H1 (cell line): ENCODE results near the gene RCAN3. TPM values are rescaled to one million over a fixed set of nuclear protein-coding genes. Genes with fewer than 3 reads are reported as not detected.

Experiments
- CTCF ChIA-PET: fragments of 300-600 bp; sonication (Branson Sonifier 250); formaldehyde crosslinking; loops from one replicate; lab custom pipeline; 2021; ENCODE audit not compliant: partially characterized antibody; lab: Charles Lee
- POLR2A ChIA-PET: fragments of 300-600 bp; sonication (Branson Sonifier 250); formaldehyde crosslinking; loops from one replicate; lab custom pipeline; 2021; ENCODE audit warnings: inconsistent platforms; ENCODE audit not compliant: partially characterized antibody; lab: Charles Lee
- DNase-seq, 2 experiments: peaks; one replicate each; pipeline versions ENCODE4 v3.0.0 to v3.0.0-alpha.2; 2010 to 2022; ENCODE audit warnings: low spot score in 2 of 2, low read depth in 1 of 2, mixed read lengths in 1 of 2
- FAIRE-seq: peaks from 2 replicates; lab custom pipeline; 2011; peaks lifted over from hg19 to GRCh38; lab: Jason Lieb, UNC
- H2AFZ ChIP-seq: 2 replicates; pipeline ENCODE4 v1.8.1; 2012; ENCODE audit warnings: low read length, inconsistent platforms
- H2AK5ac ChIP-seq: 2 replicates; pipeline ENCODE4 v1.6.1; 2013; ENCODE audit warnings: low read depth, low read length
- H2BK120ac ChIP-seq: replicated peaks from 2 replicates; pipeline ENCODE3; 2013; ENCODE audit warnings: low read depth, low read length, inconsistent platforms
- H2BK12ac ChIP-seq: 2 replicates; pipeline ENCODE4 v1.6.1; 2013; ENCODE audit warnings: low read depth, low read length
- H2BK15ac ChIP-seq: 2 replicates; pipeline ENCODE4 v1.6.1; 2013; ENCODE audit warnings: low read length
- H2BK20ac ChIP-seq: 2 replicates; pipeline ENCODE4 v1.6.1; 2013; ENCODE audit warnings: low read length
- H2BK5ac ChIP-seq: 2 replicates; pipeline ENCODE4 v1.6.1; 2013; ENCODE audit warnings: low read depth, low read length
- H3K14ac ChIP-seq: 2 replicates; pipeline ENCODE4 v1.6.1; 2013; ENCODE audit warnings: inconsistent platforms; ENCODE audit not compliant: insufficient read length
- H3K18ac ChIP-seq: 2 replicates; pipeline ENCODE4 v1.6.1; 2013; ENCODE audit warnings: low read length; ENCODE audit errors: extremely low read depth
- H3K23ac ChIP-seq: 2 replicates; pipeline ENCODE4 v1.6.1; 2013; ENCODE audit warnings: inconsistent platforms; ENCODE audit not compliant: insufficient read length
- H3K23me2 ChIP-seq: 2 replicates; pipeline ENCODE4 v1.6.1; 2013; ENCODE audit warnings: low read depth, low read length
- H3K27ac ChIP-seq: 2 replicates; pipeline ENCODE4 v1.6.1; 2011; ENCODE audit warnings: low read depth, low read length, inconsistent platforms
- H3K27me3 ChIP-seq, 4 experiments: replicated peaks in 1 of 4; 1 replicate in 1 of 4; 2 replicates in 3 of 4; pipeline versions ENCODE4 v1.6.1 to v1.8.1; 2011 to 2013; ENCODE audit warnings: low read length in 3 of 4, mild to moderate bottlenecking in 3 of 4, inconsistent platforms in 2 of 4, mixed read lengths in 2 of 4, moderate library complexity in 1 of 4; ENCODE audit not compliant: control insufficient read depth in 3 of 4, insufficient read depth in 3 of 4; ENCODE audit errors: extremely low read depth in 1 of 4
- H3K36me3 ChIP-seq, 4 experiments: 2 replicates each; pipeline versions ENCODE4 v1.6.1 to v1.8.1; 2011 to 2013; ENCODE audit warnings: mild to moderate bottlenecking in 4 of 4, low read length in 3 of 4, moderate library complexity in 2 of 4, control low read depth in 1 of 4, inconsistent platforms in 1 of 4; ENCODE audit not compliant: insufficient read depth in 4 of 4, control insufficient read depth in 2 of 4
- H3K4ac ChIP-seq: replicated peaks from 2 replicates; pipeline ENCODE3; 2013; ENCODE audit warnings: low read length, low read depth, mixed read lengths, inconsistent platforms; ENCODE audit not compliant: insufficient read length
- H3K4me1 ChIP-seq, 4 experiments: replicated peaks in 1 of 4; 1 replicate in 1 of 4; 2 replicates in 3 of 4; pipeline versions ENCODE4 v1.6.1 to v1.8.1; 2011 to 2013; ENCODE audit warnings: low read length in 3 of 4, inconsistent platforms in 2 of 4, mixed read lengths in 1 of 4; ENCODE audit not compliant: insufficient read depth in 4 of 4, control insufficient read depth in 3 of 4
- H3K4me2 ChIP-seq, 2 experiments: 2 replicates each; pipeline versions ENCODE4 v1.6.1 to v1.8.1; 2011 to 2013; ENCODE audit warnings: low read depth in 2 of 2, low read length in 2 of 2, control low read depth in 1 of 2, inconsistent platforms in 1 of 2, mild to moderate bottlenecking in 1 of 2; ENCODE audit not compliant: insufficient read depth in 1 of 2
- H3K4me3 ChIP-seq, 4 experiments: fragments of 200-600, 300-600 bp in 1 of 4; sonication (generic), shearing (Covaris generic), sonication (Bioruptor Twin) in 1 of 4; 2 replicates each; pipeline versions ENCODE4 v1.5.1 to v1.8.1; 2011 to 2016; ENCODE audit warnings: low read length in 4 of 4, low read depth in 3 of 4, control low read depth in 2 of 4, inconsistent platforms in 2 of 4, mild to moderate bottlenecking in 2 of 4, mixed read lengths in 1 of 4, moderate library complexity in 1 of 4; ENCODE audit not compliant: insufficient read depth in 2 of 4; ENCODE audit errors: extremely low read depth in 1 of 4
- H3K56ac ChIP-seq: replicated peaks from 2 replicates; pipeline ENCODE3; 2013; ENCODE audit warnings: low read depth, mild to moderate bottlenecking, mixed read lengths, low read length, inconsistent platforms; ENCODE audit not compliant: insufficient read length
- H3K79me1 ChIP-seq: 2 replicates; pipeline ENCODE4 v1.6.1; 2013; ENCODE audit warnings: low read depth, low read length, control low read depth
- H3K79me2 ChIP-seq, 2 experiments: 2 replicates each; pipeline versions ENCODE4 v1.6.1 to v1.8.1; 2012 to 2013; ENCODE audit warnings: low read length in 2 of 2, mild to moderate bottlenecking in 2 of 2, inconsistent platforms in 1 of 2; ENCODE audit not compliant: insufficient read depth in 2 of 2, control insufficient read depth in 1 of 2
- H3K9ac ChIP-seq, 4 experiments: replicated peaks in 1 of 4; 1 replicate in 1 of 4; 2 replicates in 3 of 4; pipeline versions ENCODE4 v1.6.1 to v1.8.1; 2011 to 2013; ENCODE audit warnings: low read depth in 3 of 4, low read length in 3 of 4, control low read depth in 2 of 4, mild to moderate bottlenecking in 2 of 4, moderate library complexity in 2 of 4, inconsistent platforms in 1 of 4; ENCODE audit errors: extremely low read depth in 1 of 4
- H3K9me3 ChIP-seq, 2 experiments: 2 replicates each; pipeline versions ENCODE4 v1.6.1 to v1.8.1; 2012 to 2013; ENCODE audit warnings: mild to moderate bottlenecking in 2 of 2, moderate library complexity in 2 of 2, control low read depth in 1 of 2, inconsistent platforms in 1 of 2, low read depth in 1 of 2, low read length in 1 of 2, mixed read lengths in 1 of 2; ENCODE audit not compliant: insufficient read depth in 2 of 2
- H4K20me1 ChIP-seq, 2 experiments: replicated peaks in 1 of 2; 2 replicates each; pipeline versions ENCODE3 to v1.8.1; 2011 to 2013; ENCODE audit warnings: inconsistent platforms in 2 of 2, low read length in 2 of 2, mild to moderate bottlenecking in 1 of 2; ENCODE audit not compliant: insufficient read depth in 2 of 2, control insufficient read depth in 1 of 2
- H4K5ac ChIP-seq: 2 replicates; pipeline ENCODE4 v1.6.1; 2013; ENCODE audit warnings: low read length, low read depth, mixed read lengths, inconsistent platforms; ENCODE audit not compliant: insufficient read length
- H4K8ac ChIP-seq: 2 replicates; pipeline ENCODE4 v1.8.0; 2013; ENCODE audit warnings: mild to moderate bottlenecking, moderate library complexity, low read length, inconsistent platforms; ENCODE audit not compliant: insufficient read depth; ENCODE audit errors: extremely low read depth
- H4K91ac ChIP-seq: replicated peaks from 2 replicates; pipeline ENCODE3; 2013; ENCODE audit warnings: low read length, mixed read lengths, inconsistent platforms; ENCODE audit not compliant: insufficient read length
- CREB1 ChIP-seq: IDR thresholded peaks from 2 replicates; pipeline ENCODE4 v1.6.1; 2012; ENCODE audit warnings: inconsistent platforms
- EP300 ChIP-seq, 2 experiments: IDR thresholded peaks; 1 replicate in 1 of 2; 2 replicates in 1 of 2; pipeline ENCODE4 v1.6.1; 2011 to 2012; ENCODE audit warnings: low read depth in 2 of 2, low read length in 2 of 2, mild to moderate bottlenecking in 2 of 2, borderline replicate concordance in 1 of 2, inconsistent platforms in 1 of 2, moderate library complexity in 1 of 2
- KDM4A ChIP-seq: IDR thresholded peaks from one replicate; pipeline ENCODE4 v1.7.1; 2012; ENCODE audit warnings: low read depth, mild to moderate bottlenecking, moderate library complexity, low read length, inconsistent platforms; ENCODE audit not compliant: severe bottlenecking
- KDM5A ChIP-seq: fragments of 200-600 bp; IDR thresholded peaks from 2 replicates; pipeline ENCODE4 v1.7.1; 2012; ENCODE audit warnings: mild to moderate bottlenecking, low read length, inconsistent platforms, mixed read lengths
- RBBP5 ChIP-seq: IDR thresholded peaks from 2 replicates; pipeline ENCODE4 v1.7.1; 2012; ENCODE audit warnings: low read depth, mild to moderate bottlenecking, inconsistent platforms, low read length, moderate library complexity, borderline replicate concordance
- RNF2 ChIP-seq: fragments of 200-900, 300-1000 bp; sonication (generic); IDR thresholded peaks from 2 replicates; pipeline ENCODE4 v1.7.1; 2016; ENCODE audit warnings: borderline replicate concordance, low read depth, mild to moderate bottlenecking, antibody characterized with exemption, low read length; ENCODE audit not compliant: poor library complexity, severe bottlenecking; ENCODE audit errors: missing control alignments
- SP1 ChIP-seq: IDR thresholded peaks from 2 replicates; pipeline ENCODE4 v1.6.1; 2011; ENCODE audit warnings: low read depth, low read length
- SP4 ChIP-seq: IDR thresholded peaks from 2 replicates; pipeline ENCODE4 v1.6.1; 2012; ENCODE audit warnings: low read length, inconsistent platforms
- TEAD4 ChIP-seq: IDR thresholded peaks from 2 replicates; pipeline ENCODE4 v1.6.1; 2012; ENCODE audit warnings: low read depth, low read length, inconsistent platforms, mixed read lengths
- WGBS, 2 experiments: shearing (Covaris generic) in 1 of 2; methylation state at CpG; one replicate each; pipeline versions ENCODE4 v1.1.6 to v1.1.7; 2013 to 2015; ENCODE audit warnings: low lambda C conversion rate in 2 of 2, mixed read lengths in 2 of 2, inconsistent platforms in 1 of 2, low coverage in 1 of 2, missing lambda C conversion rate in 1 of 2; ENCODE audit not compliant: insufficient replicate concordance in 2 of 2, insufficient coverage in 1 of 2, insufficient read length in 1 of 2; ENCODE audit errors: extremely low coverage in 1 of 2, missing lambda C conversion rate in 1 of 2; 5-methylcytosine and 5-hydroxymethylcytosine counted together
- polyA plus RNA-seq, 7 experiments: library from polyadenylated mRNA; depleted of rRNA in 3 of 7; stranded (reverse) in 5 of 7; unstranded in 2 of 7; fragments of >200 nt in 5 of 7; fragments of 200-250 nt in 2 of 7; gene quantifications; 1 replicate in 5 of 7; 2 replicates in 1 of 7; 4 replicates in 1 of 7; pipeline versions ENCODE4 v1.2.1 to v1.2.3, GENCODE V29; 2011 to 2013; ENCODE audit warnings: missing spikeins in 2 of 7, mixed read lengths in 2 of 7
- total RNA-seq: library from RNA; stranded (reverse); fragmentation: NEBNext Ultra II Directional; extraction: Animal tissue kit (Norgen Biotek cat#: 25700); gene quantifications from 2 replicates; pipeline ENCODE4 v1.2.1, GENCODE V29; 2021

The RCAN3 gene
- total and polyA plus RNA-seq, 2 of the 8 experiments (the other 6 are each of a cell fraction or from before 2014, with no cell fraction given), result 5.6 to 16.6 TPM

GRCh38 chr1:24540051-24540905, 37.6 kb downstream of the RCAN3 start:
- Histone ChIP-seq H4K91ac (no peak overlapping the region), H2BK12ac (no peak overlapping the region), H3K56ac (no peak overlapping the region), H3K14ac (no peak overlapping the region), H3K79me1 (no peaks in the 10 kb centered on the region), H3K4me3 (no peak overlapping the region), H3K4me2 (no peak overlapping the region), H3K23me2 (no peaks in the 10 kb centered on the region), H2BK120ac (no peak overlapping the region), H2BK15ac (no peak overlapping the region), H2BK20ac (no peak overlapping the region), H2AFZ (no peak overlapping the region), H3K4me1 (peaks cover 0 to 8% (median 0%) of the 10 kb centered on the region in 4 experiments; a peak in 1 of 7 replicates), H3K27ac (no peak overlapping the region), H3K27me3 (no peaks in the 10 kb centered on the region), H3K79me2 (no peaks in the 10 kb centered on the region), H3K36me3 (no peaks in the 10 kb centered on the region), H3K4ac (no peak overlapping the region), H3K18ac (no peak overlapping the region), H2BK5ac (no peak overlapping the region), H4K8ac (no peak overlapping the region), H4K20me1 (no peaks in the 10 kb centered on the region), H3K9ac (no peak overlapping the region), H4K5ac (no peak overlapping the region), H2AK5ac (no peak overlapping the region), H3K9me3 (no peaks in the 10 kb centered on the region), H3K23ac (no peak overlapping the region)
- FAIRE-seq (no peak), DNase-seq (no peak)
- ChIA-PET POLR2A (interaction anchor here (0.6 kb wide), 1 partner anchor 116 kb away, joined by 3 read pairs; no protein-coding TSS in a partner anchor), CTCF (interaction anchor here (0.6 to 4.8 kb wide), 13 partner anchors 10 to 241 kb away, joined by 3 to 53 read pairs (median 6); partner anchors contain the start of gene NIPAL3)
- WGBS, 2 experiments, result 90% methylated on average over 15 of the region's 15 CpGs; no CpG with 5 or more reads in 1 of the 2 experiments
- no peak for TF ChIP-seq RBBP5
- no peak for TF ChIP-seq KDM4A
- no peak for TF ChIP-seq SP1
- no peak for TF ChIP-seq RNF2
- TF ChIP-seq TEAD4, result no peak
- no peak for TF ChIP-seq CREB1
- no peak for TF ChIP-seq KDM5A
- no peak for TF ChIP-seq EP300 (IDR thresholded peaks at IDR 0.05; ENCODE audit: borderline replicate concordance in 1 of 2, low read depth in 2 of 2, low read length in 2 of 2)
- no peak for TF ChIP-seq SP4
